Activated naive CD4-positive, alpha-beta T cell treated with Interleukin-2 at 50 U/mL for 16 hours (primary cell): ENCODE results near the gene LHX1.
A peak's percentile ranks its signal among the peaks of the same experiment; 100 is the strongest.

ENCODE experiments used
- DNase-seq: peaks from one replicate; pipeline ENCODE4 v3.0.0-alpha.2; 2020

The LHX1 gene

GRCh38 chr17:36937001-36937958 lies at the start of gene LHX1:
Gene LHX1, plus strand, starts transcription at chr17:36937475. Its CDS starts 723 bp downstream, at chr17:36938198.
- peak; percentile 23 for DNase-seq

GRCh38 chr17:36888236-36888951 lies 48.9 kb upstream of the LHX1 start:
- no peak for DNase-seq

- no peak for DNase-seq
These were observed 47.4 kb upstream of the LHX1 start for GRCh38 chr17:36889770-36890349.

- DNase-seq = no peak
These were observed 46.7 kb upstream of the LHX1 start for GRCh38 chr17:36890398-36891168.

GRCh38 chr17:36892112-36892838 lies 45.0 kb upstream of the LHX1 start:
- no peak for DNase-seq

GRCh38 chr17:36894177-36894576 lies 43.1 kb upstream of the LHX1 start:
- DNase-seq = no peak

- no peak for DNase-seq
These were observed 42.4 kb upstream of the LHX1 start for GRCh38 chr17:36894925-36895324.

- DNase-seq = no peak
These were observed 37.8 kb upstream of the LHX1 start for GRCh38 chr17:36899250-36900159.

GRCh38 chr17:36900160-36900512 lies 37.1 kb upstream of the LHX1 start:
- DNase-seq = no peak

GRCh38 chr17:36901506-36901905 lies 35.8 kb upstream of the LHX1 start:
- DNase-seq = no peak

- no peak for DNase-seq
These were observed 29.9 kb upstream of the LHX1 start for GRCh38 chr17:36907407-36907806.

- no peak for DNase-seq
These were observed 26.8 kb upstream of the LHX1 start for GRCh38 chr17:36910513-36910912.

- DNase-seq = no peak
These were observed 26.3 kb upstream of the LHX1 start for GRCh38 chr17:36911001-36911400.

- DNase-seq = no peak
These were observed 24.1 kb upstream of the LHX1 start for GRCh38 chr17:36913132-36913531.

- no peak for DNase-seq
These were observed 19.0 kb upstream of the LHX1 start for GRCh38 chr17:36918211-36918691.

- DNase-seq = no peak
These were observed 17.8 kb upstream of the LHX1 start for GRCh38 chr17:36919407-36919968.

- DNase-seq = peak; percentile 22
These were observed 17.0 kb upstream of the LHX1 start for GRCh38 chr17:36920032-36921005.

- DNase-seq = peak; percentile 72
These were observed 16.0 kb upstream of the LHX1 start for GRCh38 chr17:36921095-36921851.

GRCh38 chr17:36922175-36922574 lies 15.1 kb upstream of the LHX1 start:
- DNase-seq = no peak
